ENCODE measurements around the gene GOSR2. TPM values are rescaled to one million over a fixed set of nuclear protein-coding genes. Genes with fewer than 3 reads are reported as not detected.
A peak's percentile ranks its signal among the peaks of the same experiment; 100 is the strongest.

The GOSR2 gene
- total and polyA plus RNA-seq, 2 of the 4 experiments (the other 2 are of a cell fraction), result 63.4 to 75.6 TPM

GRCh38 chr17:46944931-46945330 lies 22.0 kb downstream of the GOSR2 start:
- CTCF ChIA-PET, result no interaction called here
- in situ Hi-C loops (cut with MboI; ENCODE audit: low sequenced_read_pairs), result loop anchor here (5.0 kb wide), 2 partner anchors 57 to 108 kb away; no protein-coding TSS in a partner anchor
- POLR2A ChIA-PET (ENCODE audit: unreplicated experiment), result no interaction called here

More at GRCh38 chr17:46944931-46945330, 22.0 kb downstream of the GOSR2 start:
- BruUV-seq (replicated peaks), result no TSS peak
- no peak overlapping the region for H2AFZ ChIP-seq (replicated peaks; ENCODE audit: low read length, poor library complexity)
- H2BK120ac ChIP-seq (ENCODE audit: low read depth, low read length), result no peak overlapping the region
- no peaks in the 10 kb centered on the region for H3K27me3 ChIP-seq (ENCODE audit: control insufficient read depth, insufficient read depth, low read length)
- no peak overlapping the region for H3K9ac ChIP-seq (ENCODE audit: low read depth, low read length)
- H2BK20ac ChIP-seq (ENCODE audit: low read depth, low read length), result no peak overlapping the region
- H3K9me1 ChIP-seq (ENCODE audit: insufficient read depth, low read length), result peaks cover 3% of the 10 kb centered on the region; the same call in 1 of the 2 replicates
- no peak overlapping the region for H3K4ac ChIP-seq (ENCODE audit: low read depth, low read length)
- H3K56ac ChIP-seq (ENCODE audit: extremely low read depth, insufficient read depth, low read length), result no peak overlapping the region
- dilution Hi-C loops (cut with HindIII; ENCODE audit: low sequenced_read_pairs, unreplicated experiment), result no loop called here
- H4K20me1 ChIP-seq (ENCODE audit: insufficient read depth, low read length), result peaks cover 29% of the 10 kb centered on the region
- H2BK5ac ChIP-seq (ENCODE audit: low read depth, low read length, poor library complexity, severe bottlenecking), result no peak overlapping the region
- no peak overlapping the region for H2BK15ac ChIP-seq (ENCODE audit: low read depth, low read length)
- H4K5ac ChIP-seq (ENCODE audit: low read depth, low read length), result no peak overlapping the region
- ATAC-seq (ENCODE audit: low read depth), result no peak
- H3K36me3 ChIP-seq (ENCODE audit: control insufficient read depth, insufficient read depth, low read length), result peaks cover 7% of the 10 kb centered on the region; the same call in 1 of the 2 replicates
- H3K9me3 ChIP-seq (ENCODE audit: control insufficient read depth, insufficient read depth, low read length), result no peaks in the 10 kb centered on the region
- peak overlapping the region; percentile 32 for H2AK9ac ChIP-seq (replicated peaks; ENCODE audit: low read depth, low read length, poor library complexity)
- intact Hi-C loops (cut with micrococcal nuclease), result loop anchor here (5.0 kb wide), 1 partner anchor 177 kb away; no protein-coding TSS in a partner anchor
- H3K4me2 ChIP-seq (ENCODE audit: low read depth, low read length), result no peak overlapping the region
- H3K27ac ChIP-seq (ENCODE audit: insufficient read depth, low read length), result no peak overlapping the region
- H3K14ac ChIP-seq (replicated peaks; ENCODE audit: low read depth, low read length), result no peak overlapping the region
- WGBS, 2 experiments (ENCODE audit: extremely low coverage in 2 of 2, insufficient read length in 1 of 2), result 80% methylated on average over 7 of the region's 10 CpGs; no CpG with 5 or more reads in 1 of the 2 experiments
- no peak overlapping the region for H3K18ac ChIP-seq (ENCODE audit: low read depth, low read length)
- H4K8ac ChIP-seq (ENCODE audit: low read depth in 2 of 2, low read length in 2 of 2), result no peak overlapping the region
- H3K79me1 ChIP-seq (ENCODE audit: low read depth in 1 of 2, low read length in 2 of 2), result 0 out of 4 replicates have a peak, but pooled peaks cover 0 to 5% of the 10 kb centered on the region in 2 experiments
- H2AK5ac ChIP-seq (ENCODE audit: low read depth, low read length), result no peak overlapping the region
- H3K4me1 ChIP-seq (ENCODE audit: control insufficient read depth, insufficient read depth, low read length), result peaks cover 10% of the 10 kb centered on the region
- TF ChIP-seq RCOR1 (IDR thresholded peaks at IDR 0.05; ENCODE audit: insufficient replicate concordance, low read length) (no peak), FOS (IDR thresholded peaks at IDR 0.05; ENCODE audit: low read depth, low read length) (no peak)
- no peak for DNase-seq
- H3K4me3 ChIP-seq (ENCODE audit: insufficient read depth, low read depth, low read length), result no peak overlapping the region
- no peak overlapping the region for H4K91ac ChIP-seq (ENCODE audit: insufficient read depth, low read depth, low read length)
- no peak overlapping the region for H3K23ac ChIP-seq (ENCODE audit: low read depth, low read length)
